IPS-18c (cell line): ENCODE data around the gene TAAR9.

Source experiments
- H3K4me3 ChIP-seq: 2 replicates; pipeline ENCODE4 v1.7.0; 2013; ENCODE audit warnings: low read depth, mild to moderate bottlenecking, low read length, moderate library complexity; ENCODE audit not compliant: insufficient read depth
- H3K9me3 ChIP-seq: one replicate; pipeline ENCODE4 v1.6.1; 2013; ENCODE audit warnings: mild to moderate bottlenecking, low read length, moderate library complexity; ENCODE audit not compliant: control insufficient read depth, insufficient read depth

TAAR9 gene

DNA sequence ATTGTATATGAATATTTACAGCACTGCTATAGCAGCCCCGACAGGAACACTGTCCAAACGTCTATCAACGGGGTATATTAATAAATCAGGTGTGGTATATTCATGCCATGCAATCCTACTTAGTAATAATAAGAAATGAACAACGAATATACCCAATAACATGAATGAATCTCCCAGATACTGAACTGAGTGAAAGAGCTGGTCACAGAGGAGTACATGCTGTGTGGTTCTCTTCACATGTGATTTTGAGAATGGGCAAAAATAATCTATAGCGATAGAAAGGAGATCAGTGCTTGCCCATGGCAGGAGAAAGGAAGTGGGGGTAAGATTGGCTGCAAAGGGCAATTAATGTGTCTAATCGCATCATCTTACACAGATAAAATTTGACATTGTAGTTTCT, 28.3 kb downstream of the TAAR9 start:
- no peak overlapping the region for H3K4me3 ChIP-seq
- H3K9me3 ChIP-seq: no peaks in the 10 kb centered on the region

DNA sequence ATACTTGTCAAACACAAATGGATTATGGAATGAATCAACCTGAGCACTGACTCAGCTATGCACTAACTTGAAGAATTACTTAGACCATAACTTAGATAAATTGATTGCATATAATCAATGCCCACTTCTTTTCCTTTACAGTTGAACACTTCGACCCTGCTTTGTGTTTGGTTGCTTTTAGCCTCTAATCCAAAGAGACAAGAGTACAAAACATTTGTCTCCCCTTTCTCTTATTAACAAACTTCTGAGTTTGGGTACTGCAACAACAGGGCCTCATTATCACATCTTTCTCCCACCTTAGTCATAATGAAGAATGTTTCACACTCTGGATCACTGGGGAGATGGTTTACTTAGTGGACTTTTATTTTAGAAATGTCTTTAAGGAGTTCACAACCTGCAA, 29.5 kb downstream of the TAAR9 start:
- H3K9me3 ChIP-seq: no peaks in the 10 kb centered on the region
- H3K4me3 ChIP-seq: no peak overlapping the region

DNA sequence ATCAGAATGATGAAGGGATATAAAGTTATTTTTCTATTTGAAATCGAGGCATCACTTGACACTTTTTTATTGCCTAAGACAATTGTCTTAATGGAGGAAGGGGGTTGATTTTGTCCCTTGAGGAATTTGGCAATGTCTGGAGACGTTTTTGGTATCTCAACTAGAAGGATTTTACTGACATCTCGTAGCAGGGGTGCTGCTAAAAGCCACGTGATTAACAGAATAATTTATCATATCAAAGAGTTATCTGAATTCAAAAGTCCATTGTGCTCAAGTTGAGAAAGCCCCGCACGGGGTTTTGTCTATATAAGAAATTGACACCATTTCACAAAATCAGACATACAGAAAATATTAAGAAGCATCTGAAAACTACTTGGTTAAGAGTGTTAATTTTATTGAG, 30.5 kb downstream of the TAAR9 start:
- Histone ChIP-seq H3K9me3 (no peaks in the 10 kb centered on the region), H3K4me3 (no peak overlapping the region)

DNA sequence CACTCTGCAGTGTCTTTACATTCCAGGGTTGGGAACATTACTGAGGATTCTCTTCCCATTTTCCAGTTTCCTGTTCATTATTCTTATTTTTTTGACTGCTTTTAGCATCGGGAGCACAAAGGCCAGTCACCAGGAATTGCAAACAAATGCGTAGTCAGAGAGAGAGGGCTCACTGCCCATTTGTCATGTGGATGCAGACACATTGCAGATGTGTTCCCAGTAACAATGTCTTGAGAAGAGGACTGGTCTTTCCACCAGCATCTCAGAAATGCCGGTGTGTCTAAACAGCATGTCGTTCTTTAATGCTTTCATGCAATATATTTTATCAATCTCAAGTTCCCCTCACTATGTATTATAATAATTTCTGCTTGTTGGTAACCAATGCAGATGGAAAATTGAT, 31.1 kb downstream of the TAAR9 start:
- H3K9me3 ChIP-seq: no peaks in the 10 kb centered on the region
- H3K4me3 ChIP-seq: no peak overlapping the region

DNA sequence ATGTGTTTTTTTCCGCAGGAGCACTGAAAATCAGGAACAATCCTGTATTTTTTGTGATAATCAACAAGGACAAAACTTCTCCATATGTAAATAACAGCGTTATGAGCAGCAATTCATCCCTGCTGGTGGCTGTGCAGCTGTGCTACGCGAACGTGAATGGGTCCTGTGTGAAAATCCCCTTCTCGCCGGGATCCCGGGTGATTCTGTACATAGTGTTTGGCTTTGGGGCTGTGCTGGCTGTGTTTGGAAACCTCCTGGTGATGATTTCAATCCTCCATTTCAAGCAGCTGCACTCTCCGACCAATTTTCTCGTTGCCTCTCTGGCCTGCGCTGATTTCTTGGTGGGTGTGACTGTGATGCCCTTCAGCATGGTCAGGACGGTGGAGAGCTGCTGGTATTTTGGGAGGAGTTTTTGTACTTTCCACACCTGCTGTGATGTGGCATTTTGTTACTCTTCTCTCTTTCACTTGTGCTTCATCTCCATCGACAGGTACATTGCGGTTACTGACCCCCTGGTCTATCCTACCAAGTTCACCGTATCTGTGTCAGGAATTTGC, 32.2 kb downstream of the TAAR9 start, which contains the start of gene TAAR6:
Gene TAAR6, plus strand, starts transcription at position 102 of the 557 bp plus-strand sequence. Its CDS starts 0 bp downstream, at position 102.
- Histone ChIP-seq H3K4me3 (no peak within 1 kb of the TSS), H3K9me3 (no peaks in the 10 kb centered on the region)

DNA sequence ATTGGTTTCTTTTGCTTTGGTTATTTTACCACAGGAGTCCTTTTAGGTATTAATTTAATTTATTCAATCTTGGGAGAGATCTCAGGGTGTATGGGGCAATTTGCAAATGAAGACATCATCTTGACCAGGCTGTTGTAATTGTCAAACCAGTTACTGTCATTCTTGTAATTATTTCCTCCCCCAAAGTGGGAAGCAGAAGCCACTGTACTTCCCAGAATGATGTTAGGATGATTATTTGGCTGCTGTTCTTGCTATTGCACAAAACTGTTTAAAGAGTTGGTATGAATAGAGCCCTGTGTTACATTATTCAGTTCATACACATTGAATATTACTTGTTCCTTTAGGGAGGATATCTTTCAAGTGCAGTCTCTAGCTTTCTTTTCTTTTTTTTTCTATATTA, 33.7 kb downstream of the TAAR9 start:
- no peak overlapping the region for H3K4me3 ChIP-seq
- no peaks in the 10 kb centered on the region for H3K9me3 ChIP-seq

DNA sequence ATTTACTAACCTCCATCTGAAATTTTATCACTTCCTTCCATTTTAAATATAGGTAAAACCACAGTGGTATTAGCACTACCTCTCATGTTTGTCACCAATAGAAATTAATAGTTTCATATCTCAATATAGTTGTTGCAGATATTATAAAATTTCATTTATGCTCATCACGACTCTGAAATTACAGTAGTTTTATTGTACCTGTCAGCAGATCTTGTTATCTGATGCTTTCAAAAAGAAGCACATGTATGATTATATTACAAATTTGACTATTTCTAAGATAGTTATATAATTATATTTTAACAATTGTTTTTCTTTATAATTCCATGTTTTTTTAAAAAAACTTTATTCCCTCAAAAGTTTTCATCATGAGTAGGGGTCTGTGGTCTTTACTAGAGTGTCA, 46.6 kb downstream of the TAAR9 start:
- H3K9me3 ChIP-seq: no peaks in the 10 kb centered on the region
- H3K4me3 ChIP-seq: no peak overlapping the region

DNA sequence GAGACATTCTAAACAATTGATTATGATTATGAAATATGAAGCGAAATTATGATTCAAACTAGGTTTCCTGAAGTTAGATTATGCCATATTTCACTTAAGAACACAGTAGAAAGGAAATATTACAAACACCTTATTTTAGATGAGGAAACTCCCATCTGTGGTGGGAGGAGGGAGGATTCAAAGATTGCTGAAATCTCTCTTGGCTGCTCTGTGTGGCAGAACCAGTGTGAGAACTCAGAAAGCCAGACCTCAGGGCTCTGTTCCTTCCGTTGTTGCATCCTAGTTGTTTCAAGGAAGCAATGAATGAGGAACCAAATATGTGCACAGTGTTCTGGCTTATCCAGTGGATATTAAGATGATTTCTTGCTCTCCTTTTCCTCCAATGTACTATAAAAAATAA, 49.3 kb downstream of the TAAR9 start:
- no peak overlapping the region for H3K4me3 ChIP-seq
- no peaks in the 10 kb centered on the region for H3K9me3 ChIP-seq
